OCI-LY3 (cell line): ENCODE measurements around the gene BLTP3B.

Experiments used
- CTCF ChIP-seq: fragments of 200-600, 300-600 bp; sonication (generic); IDR thresholded peaks from 2 replicates; pipeline ENCODE4 v1.5.1; 2014; ENCODE audit warnings: antibody characterized with exemption, low read length, low read depth
- EZH2phosphoT487 ChIP-seq: fragments of 200-600 bp; shearing (Covaris generic); IDR thresholded peaks from 2 replicates; pipeline ENCODE4 v1.6.1; 2018; ENCODE audit warnings: antibody characterized with exemption, mixed run types, low read depth

- TF ChIP-seq CTCF (no peak), EZH2phosphoT487 (no peak)
These were observed 30.4 kb upstream of the BLTP3B start for GRCh38 chr12:100173111-100173510.
